Body of pancreas (tissue), 4 donors: ENCODE measurements around the gene NUMA1.

Experiments
- POLR2A ChIP-seq, 3 donors: fragments of 450-650 bp; IDR thresholded peaks; one replicate each; pipeline ENCODE4 v1.6.1; 2016; ENCODE audit warnings: antibody characterized with exemption in 3 of 3, mild to moderate bottlenecking in 2 of 3
- TF ChIP-seq, protein P1 (sequence below), 7 experiments: fragments of 450-650 bp in 4 of 7; fragments of 200-600 bp in 3 of 7; sonication (generic) in 3 of 7; IDR thresholded peaks; one replicate each; pipeline ENCODE4 v1.5.1; 2016 to 2019; ENCODE audit warnings: antibody characterized with exemption in 7 of 7

GRCh38 chr11:72041364-72042063 is 38.8 kb downstream of the NUMA1 start:
- TF ChIP-seq, protein P1, sequence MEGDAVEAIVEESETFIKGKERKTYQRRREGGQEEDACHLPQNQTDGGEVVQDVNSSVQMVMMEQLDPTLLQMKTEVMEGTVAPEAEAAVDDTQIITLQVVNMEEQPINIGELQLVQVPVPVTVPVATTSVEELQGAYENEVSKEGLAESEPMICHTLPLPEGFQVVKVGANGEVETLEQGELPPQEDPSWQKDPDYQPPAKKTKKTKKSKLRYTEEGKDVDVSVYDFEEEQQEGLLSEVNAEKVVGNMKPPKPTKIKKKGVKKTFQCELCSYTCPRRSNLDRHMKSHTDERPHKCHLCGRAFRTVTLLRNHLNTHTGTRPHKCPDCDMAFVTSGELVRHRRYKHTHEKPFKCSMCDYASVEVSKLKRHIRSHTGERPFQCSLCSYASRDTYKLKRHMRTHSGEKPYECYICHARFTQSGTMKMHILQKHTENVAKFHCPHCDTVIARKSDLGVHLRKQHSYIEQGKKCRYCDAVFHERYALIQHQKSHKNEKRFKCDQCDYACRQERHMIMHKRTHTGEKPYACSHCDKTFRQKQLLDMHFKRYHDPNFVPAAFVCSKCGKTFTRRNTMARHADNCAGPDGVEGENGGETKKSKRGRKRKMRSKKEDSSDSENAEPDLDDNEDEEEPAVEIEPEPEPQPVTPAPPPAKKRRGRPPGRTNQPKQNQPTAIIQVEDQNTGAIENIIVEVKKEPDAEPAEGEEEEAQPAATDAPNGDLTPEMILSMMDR (IDR thresholded peaks at IDR 0.05) = no peak
- TF ChIP-seq POLR2A (IDR thresholded peaks at IDR 0.05) = peak; percentile 79 to 92 (median 90)
